ENCODE results near the gene P3H1.
"Not testable (repeated sequence)": the region's sequence is repeated elsewhere in the genome, so short reads cannot be mapped to it uniquely, and the experiment has no call there.

P3H1 gene, protein sequence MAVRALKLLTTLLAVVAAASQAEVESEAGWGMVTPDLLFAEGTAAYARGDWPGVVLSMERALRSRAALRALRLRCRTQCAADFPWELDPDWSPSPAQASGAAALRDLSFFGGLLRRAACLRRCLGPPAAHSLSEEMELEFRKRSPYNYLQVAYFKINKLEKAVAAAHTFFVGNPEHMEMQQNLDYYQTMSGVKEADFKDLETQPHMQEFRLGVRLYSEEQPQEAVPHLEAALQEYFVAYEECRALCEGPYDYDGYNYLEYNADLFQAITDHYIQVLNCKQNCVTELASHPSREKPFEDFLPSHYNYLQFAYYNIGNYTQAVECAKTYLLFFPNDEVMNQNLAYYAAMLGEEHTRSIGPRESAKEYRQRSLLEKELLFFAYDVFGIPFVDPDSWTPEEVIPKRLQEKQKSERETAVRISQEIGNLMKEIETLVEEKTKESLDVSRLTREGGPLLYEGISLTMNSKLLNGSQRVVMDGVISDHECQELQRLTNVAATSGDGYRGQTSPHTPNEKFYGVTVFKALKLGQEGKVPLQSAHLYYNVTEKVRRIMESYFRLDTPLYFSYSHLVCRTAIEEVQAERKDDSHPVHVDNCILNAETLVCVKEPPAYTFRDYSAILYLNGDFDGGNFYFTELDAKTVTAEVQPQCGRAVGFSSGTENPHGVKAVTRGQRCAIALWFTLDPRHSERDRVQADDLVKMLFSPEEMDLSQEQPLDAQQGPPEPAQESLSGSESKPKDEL

GRCh38 chr1:42766741-42767509 is at the start of gene P3H1, which contains the start of gene C1orf50:
P3H1 (minus strand) TSS chr1:42767028; CDS start chr1:42766971, 57 bp downstream.
C1orf50 (plus strand) TSS chr1:42767249; CDS start chr1:42767312, 63 bp downstream.
- in situ Hi-C loops (cut with MboI; ENCODE audit: low sequenced_read_pairs), result no loop called here
- H3K9me3 ChIP-seq, result no peaks in the 10 kb centered on the region
- peaks cover 15% of the 10 kb centered on the region for H3K4me1 ChIP-seq
- H3K4me3 ChIP-seq, result peak within 1 kb of the TSS; percentile 98
- DNase-seq (ENCODE audit: low spot score in 2 of 2), result peak; percentile 97 to 100
- no peaks in the 10 kb centered on the region for H3K27me3 ChIP-seq (ENCODE audit: low read depth)
- H3K36me3 ChIP-seq (replicated peaks), result peaks cover 8% of the 10 kb centered on the region; the same call in 1 of the 2 replicates

- peaks cover 9% of the 10 kb centered on the region for H3K4me1 ChIP-seq
- no peaks in the 10 kb centered on the region for H3K9me3 ChIP-seq
- in situ Hi-C loops (cut with MboI; ENCODE audit: low sequenced_read_pairs), result no loop called here
- peak overlapping the region; percentile 65 for H3K4me3 ChIP-seq
- no peaks in the 10 kb centered on the region for H3K36me3 ChIP-seq (replicated peaks)
- no peaks in the 10 kb centered on the region for H3K27me3 ChIP-seq (ENCODE audit: low read depth)
- DNase-seq (ENCODE audit: low spot score in 2 of 2), result peak in 1 of 2 experiments; percentile 10
Measured at GRCh38 chr1:42815941-42816584, 49.2 kb upstream of the P3H1 start.

GRCh38 chr1:42814815-42815214 is 48.0 kb upstream of the P3H1 start:
- H3K27me3 ChIP-seq (ENCODE audit: low read depth); H3K4me3 ChIP-seq; DNase-seq (ENCODE audit: low spot score in 2 of 2); H3K4me1 ChIP-seq; in situ Hi-C loops (cut with MboI; ENCODE audit: low sequenced_read_pairs); H3K9me3 ChIP-seq; H3K36me3 ChIP-seq (replicated peaks): not testable (repeated sequence)

GRCh38 chr1:42807056-42807668 is 40.3 kb upstream of the P3H1 start:
- Histone ChIP-seq H3K4me3 (no peak overlapping the region), H3K9me3 (0 out of 2 replicates have a peak, but pooled peaks cover 2% of the 10 kb centered on the region), H3K4me1 (no peaks in the 10 kb centered on the region), H3K36me3 (replicated peaks) (no peaks in the 10 kb centered on the region), H3K27me3 (ENCODE audit: low read depth) (no peaks in the 10 kb centered on the region)
- in situ Hi-C loops (cut with MboI; ENCODE audit: low sequenced_read_pairs), result no loop called here
- DNase-seq (ENCODE audit: low spot score in 2 of 2), result no peak

DNA sequence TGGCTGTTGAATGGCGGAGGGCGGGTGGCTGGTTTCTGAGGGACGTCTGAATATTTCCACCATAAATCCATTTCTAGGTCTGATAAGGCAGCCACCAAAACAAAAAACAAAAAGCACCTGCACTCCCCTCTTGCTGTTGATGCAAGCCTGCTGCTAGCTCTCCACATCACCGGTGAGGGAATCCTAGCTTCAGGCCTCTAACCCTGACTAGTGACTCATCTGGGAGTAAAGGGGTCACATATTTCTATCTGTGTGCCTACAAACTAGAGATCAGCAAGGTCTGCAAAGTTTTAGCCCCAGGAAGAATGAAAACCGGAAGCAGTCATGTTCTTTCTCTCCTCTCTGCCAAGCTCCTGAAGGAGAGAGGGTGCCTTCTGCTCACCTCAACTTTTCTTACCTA is 39.8 kb upstream of the P3H1 start:
- Histone ChIP-seq H3K36me3 (replicated peaks) (no peaks in the 10 kb centered on the region), H3K9me3 (0 out of 2 replicates have a peak, but pooled peaks cover 2% of the 10 kb centered on the region), H3K4me3 (no peak overlapping the region), H3K27me3 (ENCODE audit: low read depth) (no peaks in the 10 kb centered on the region), H3K4me1 (no peaks in the 10 kb centered on the region)
- in situ Hi-C loops (cut with MboI; ENCODE audit: low sequenced_read_pairs), result no loop called here
- DNase-seq (ENCODE audit: low spot score in 2 of 2), result no peak

GRCh38 chr1:42806171-42806570 is 39.3 kb upstream of the P3H1 start:
- Histone ChIP-seq H3K27me3 (ENCODE audit: low read depth) (no peaks in the 10 kb centered on the region), H3K36me3 (replicated peaks) (no peaks in the 10 kb centered on the region), H3K9me3 (0 out of 2 replicates have a peak, but pooled peaks cover 2% of the 10 kb centered on the region), H3K4me1 (no peaks in the 10 kb centered on the region), H3K4me3 (no peak overlapping the region)
- DNase-seq (ENCODE audit: low spot score in 2 of 2), result no peak
- in situ Hi-C loops (cut with MboI; ENCODE audit: low sequenced_read_pairs), result no loop called here

- in situ Hi-C loops (cut with MboI; ENCODE audit: low sequenced_read_pairs), result no loop called here
- Histone ChIP-seq H3K4me1 (no peaks in the 10 kb centered on the region), H3K9me3 (0 out of 2 replicates have a peak, but pooled peaks cover 2% of the 10 kb centered on the region), H3K4me3 (no peak overlapping the region), H3K36me3 (replicated peaks) (no peaks in the 10 kb centered on the region), H3K27me3 (ENCODE audit: low read depth) (no peaks in the 10 kb centered on the region)
- DNase-seq (ENCODE audit: low spot score in 2 of 2), result no peak
Measured at GRCh38 chr1:42801832-42802473, 35.1 kb upstream of the P3H1 start.

- no peaks in the 10 kb centered on the region for H3K36me3 ChIP-seq (replicated peaks)
- no peaks in the 10 kb centered on the region for H3K27me3 ChIP-seq (ENCODE audit: low read depth)
- DNase-seq (ENCODE audit: low spot score in 2 of 2), result no peak
- H3K4me3 ChIP-seq, result no peak overlapping the region
- no peaks in the 10 kb centered on the region for H3K9me3 ChIP-seq
- in situ Hi-C loops (cut with MboI; ENCODE audit: low sequenced_read_pairs), result no loop called here
- no peaks in the 10 kb centered on the region for H3K4me1 ChIP-seq
Measured at GRCh38 chr1:42797979-42798378, 31.2 kb upstream of the P3H1 start.

DNA sequence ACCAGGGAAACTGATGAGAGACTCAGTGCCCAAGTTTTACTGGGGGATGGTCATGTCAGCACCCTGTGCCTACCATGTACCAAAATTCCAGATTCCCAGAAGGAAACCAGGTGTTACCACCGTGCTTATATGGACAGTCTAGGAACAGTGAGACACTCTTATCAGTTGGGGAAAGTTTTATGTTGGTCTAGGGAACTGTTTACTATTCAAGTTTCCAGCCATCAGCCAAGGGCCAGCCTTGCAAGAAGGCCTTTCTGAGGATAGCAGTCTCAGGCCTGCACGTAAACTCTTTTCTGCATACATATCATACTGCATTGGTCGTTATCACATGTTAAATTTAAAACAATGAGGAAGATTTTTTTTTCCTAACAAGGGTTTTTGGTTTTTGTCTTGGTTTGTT is 30.6 kb upstream of the P3H1 start:
- no peaks in the 10 kb centered on the region for H3K9me3 ChIP-seq
- H3K4me3 ChIP-seq, result no peak overlapping the region
- no peaks in the 10 kb centered on the region for H3K36me3 ChIP-seq (replicated peaks)
- no peak for DNase-seq (ENCODE audit: low spot score in 2 of 2)
- H3K4me1 ChIP-seq, result no peaks in the 10 kb centered on the region
- H3K27me3 ChIP-seq (ENCODE audit: low read depth), result no peaks in the 10 kb centered on the region
- in situ Hi-C loops (cut with MboI; ENCODE audit: low sequenced_read_pairs), result no loop called here

DNA sequence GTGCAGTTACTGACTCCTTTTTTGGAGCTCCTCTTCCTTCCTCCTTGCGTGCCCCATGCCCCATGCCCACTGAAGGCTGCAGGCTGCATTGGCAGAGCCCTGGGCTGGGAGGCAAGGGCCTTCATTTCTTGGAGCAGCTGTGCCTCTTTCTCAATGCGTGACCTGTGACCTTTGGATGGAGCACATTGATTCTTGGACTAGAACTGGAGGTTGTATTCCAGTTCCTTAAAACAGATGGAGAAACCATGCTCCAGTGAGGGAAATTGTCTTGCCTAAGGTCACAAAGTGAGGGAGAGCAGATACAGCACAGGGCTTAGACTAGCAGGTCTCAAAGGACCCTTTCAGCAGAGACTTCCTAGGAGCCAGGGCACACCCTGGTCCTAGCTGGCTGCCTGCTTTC is 27.0 kb upstream of the P3H1 start:
- Histone ChIP-seq H3K27me3 (ENCODE audit: low read depth) (no peaks in the 10 kb centered on the region), H3K4me1 (no peaks in the 10 kb centered on the region), H3K9me3 (no peaks in the 10 kb centered on the region), H3K4me3 (no peak overlapping the region), H3K36me3 (replicated peaks) (no peaks in the 10 kb centered on the region)
- in situ Hi-C loops (cut with MboI; ENCODE audit: low sequenced_read_pairs), result no loop called here
- DNase-seq (ENCODE audit: low spot score in 2 of 2), result no peak

DNA sequence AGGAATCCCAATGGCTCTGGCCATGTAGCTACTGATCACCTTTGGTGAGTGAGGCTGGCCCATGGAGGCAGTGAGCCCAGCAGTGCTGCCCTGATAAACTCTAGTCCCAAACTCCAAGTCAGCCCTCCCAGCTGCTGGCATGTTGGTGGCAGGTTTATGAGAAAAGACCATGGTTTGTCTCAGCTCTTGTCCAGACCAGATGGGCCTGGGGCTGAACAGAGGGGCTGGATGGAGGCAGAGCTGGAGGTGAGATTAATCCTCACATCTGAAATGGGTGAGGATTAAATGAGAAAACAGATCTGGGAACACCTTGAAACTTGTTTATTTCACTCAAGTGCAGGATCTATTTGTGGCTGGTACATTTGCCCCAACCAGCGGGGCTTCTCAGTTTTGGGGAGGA is 21.2 kb upstream of the P3H1 start:
- H3K9me3 ChIP-seq, result no peaks in the 10 kb centered on the region
- H3K27me3 ChIP-seq (ENCODE audit: low read depth), result no peaks in the 10 kb centered on the region
- peaks cover 3% of the 10 kb centered on the region; the same call in 1 of the 2 replicates for H3K36me3 ChIP-seq (replicated peaks)
- no peak overlapping the region for H3K4me3 ChIP-seq
- H3K4me1 ChIP-seq, result no peaks in the 10 kb centered on the region
- no peak for DNase-seq (ENCODE audit: low spot score in 2 of 2)
- in situ Hi-C loops (cut with MboI; ENCODE audit: low sequenced_read_pairs), result no loop called here

DNA sequence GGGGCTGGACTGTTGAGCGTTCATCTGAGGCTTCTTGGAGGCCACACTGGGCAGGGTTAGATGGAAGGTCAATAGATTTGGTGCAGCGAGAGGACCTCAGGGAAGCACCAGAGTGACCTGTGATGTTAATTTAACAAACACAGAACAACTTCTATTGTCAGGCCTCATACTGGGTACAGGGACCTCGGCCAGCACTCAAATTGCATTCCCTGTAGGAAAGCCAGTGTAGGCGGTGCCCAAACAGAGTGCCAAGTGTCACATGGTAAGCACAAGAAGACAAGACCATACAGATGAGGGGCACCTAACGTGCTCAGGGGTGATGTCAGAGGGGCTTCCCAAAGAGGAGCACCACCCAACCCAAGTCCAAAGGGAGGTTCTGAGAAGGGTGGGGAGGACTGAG is 19.3 kb upstream of the P3H1 start:
- Histone ChIP-seq H3K27me3 (ENCODE audit: low read depth) (no peaks in the 10 kb centered on the region), H3K4me1 (no peaks in the 10 kb centered on the region), H3K36me3 (replicated peaks) (peaks cover 8% of the 10 kb centered on the region), H3K9me3 (no peaks in the 10 kb centered on the region), H3K4me3 (no peak overlapping the region)
- no peak for DNase-seq (ENCODE audit: low spot score in 2 of 2)
- in situ Hi-C loops (cut with MboI; ENCODE audit: low sequenced_read_pairs), result no loop called here

Data from HAP-1 (cell line).